ENCODE results near the gene GPR152. TPM values are rescaled to one million over a fixed set of nuclear protein-coding genes. Genes with fewer than 3 reads are reported as not detected.

Gene GPR152
- polyA plus RNA-seq, 2 of the 4 experiments (the other 2 are of a cell fraction): not detected

GRCh38 chr11:67463680-67464410, 11.3 kb upstream of the GPR152 start (continued):
- TF ChIP-seq CBX2 (IDR thresholded peaks at IDR 0.05; ENCODE audit: borderline replicate concordance, low read depth) (no peak), FOSL2 (IDR thresholded peaks at IDR 0.05) (peak; percentile 52; the same call in 1 of the 2 replicates), FOSL2 (CRISPR knock-in tag; IDR thresholded peaks at IDR 0.05) (peak; percentile 97), BCL3 (IDR thresholded peaks at IDR 0.05) (no peak), MAFK (IDR thresholded peaks at IDR 0.05; ENCODE audit: partially characterized antibody) (peak; percentile 25), ELK1 (IDR thresholded peaks at IDR 0.05; ENCODE audit: low read depth, low read length) (no peak), EHMT2 (IDR thresholded peaks at IDR 0.05; ENCODE audit: low read depth) (no peak), KDM1A (IDR thresholded peaks at IDR 0.05; ENCODE audit: low read depth) (no peak), EHF (CRISPR knock-in tag; IDR thresholded peaks at IDR 0.05) (peak; percentile 48; the same call in 1 of the 2 replicates), NPAS2 (CRISPR knock-in tag; IDR thresholded peaks at IDR 0.05; ENCODE audit: borderline replicate concordance) (no peak; the same call in 1 of the 2 replicates), JUNB (IDR thresholded peaks at IDR 0.05) (peak; percentile 32; the same call in 1 of the 2 replicates), SMC3 (IDR thresholded peaks at IDR 0.05) (no peak; the same call in 2 of the 3 replicates), POLR2A (IDR thresholded peaks at IDR 0.05; ENCODE audit: low read length) (peak; percentile 61), RNF2 (IDR thresholded peaks at IDR 0.05; ENCODE audit: borderline replicate concordance, low read depth) (no peak; the same call in 1 of the 2 replicates), TP53 (CRISPR knock-in tag; IDR thresholded peaks at IDR 0.05) (peak; percentile 84; the same call in 1 of the 2 replicates), HOXB13 (CRISPR knock-in tag; IDR thresholded peaks at IDR 0.05; ENCODE audit: low read depth) (no peak), HOXA7 (CRISPR knock-in tag; IDR thresholded peaks at IDR 0.05) (no peak), TFCP2L1 (CRISPR knock-in tag; IDR thresholded peaks at IDR 0.05) (0 out of 2 replicates have a peak, but pooled peaks have one; percentile 15), USF2 (IDR thresholded peaks at IDR 0.05) (no peak), GATA3 (IDR thresholded peaks at IDR 0.05; ENCODE audit: borderline replicate concordance) (no peak), MAX (IDR thresholded peaks at IDR 0.05) (peak; percentile 97), MYC (IDR thresholded peaks at IDR 0.05; ENCODE audit: borderline replicate concordance, low read length) (no peak), E2F6 (IDR thresholded peaks at IDR 0.05; ENCODE audit: borderline replicate concordance, low read depth) (peak; percentile 94), RCOR1 (IDR thresholded peaks at IDR 0.05; ENCODE audit: low read depth, low read length) (no peak)

GRCh38 chr11:67463186-67463585, 10.7 kb upstream of the GPR152 start:
- Histone ChIP-seq H3K4me2 (no peak overlapping the region; the same call in 2 of the 3 replicates), H3K4me3 (no peak overlapping the region), H3K9me3 (no peaks in the 10 kb centered on the region), H3K4me1 (peaks cover 33% of the 10 kb centered on the region), H3K27ac (peak overlapping the region; percentile 95 to 99)
- CTCF ChIA-PET: interaction anchor here (0.6 to 0.7 kb wide), 3 partner anchors 12 to 120 kb away, joined by 3 to 4 read pairs (median 3); no protein-coding TSS in a partner anchor
- WGBS (ENCODE audit: missing lambda C conversion rate): 86% methylated on average over 10 of the region's 10 CpGs
- no peak for ATAC-seq
- POLR2A ChIA-PET: interaction anchor here (0.7 to 1.0 kb wide), 2 partner anchors 20 to 110 kb away, joined by 3 to 4 read pairs; partner anchors contain the start of genes AIP and POLD4
- FAIRE-seq: no peak
- no peak for DNase-seq (ENCODE audit: low read depth in 1 of 2, low spot score in 1 of 2)
- no peak for TF ChIP-seq RFX5 (IDR thresholded peaks at IDR 0.05)
- TF ChIP-seq RAD21 (conservative IDR thresholded peaks at IDR 0.05 in 1 of 2, IDR thresholded peaks at IDR 0.05 in 1 of 2): no peak
- TF ChIP-seq PBX3 (IDR thresholded peaks at IDR 0.05): no peak
- no peak for TF ChIP-seq USF2 (IDR thresholded peaks at IDR 0.05)
- no peak for TF ChIP-seq MAZ (IDR thresholded peaks at IDR 0.05; ENCODE audit: borderline replicate concordance, low read depth, low read length)
- TF ChIP-seq ZC3H11A (IDR thresholded peaks at IDR 0.05): no peak
- TF ChIP-seq ZNF302 (CRISPR knock-in tag; IDR thresholded peaks at IDR 0.05): no peak
- TF ChIP-seq EHF (CRISPR knock-in tag; IDR thresholded peaks at IDR 0.05): no peak
- no peak for TF ChIP-seq POLR2AphosphoS2 (conservative IDR thresholded peaks at IDR 0.05; ENCODE audit: low read length)
- TF ChIP-seq CHD4 (IDR thresholded peaks at IDR 0.05; ENCODE audit: borderline replicate concordance): no peak
- TF ChIP-seq NPAS2 (CRISPR knock-in tag; IDR thresholded peaks at IDR 0.05; ENCODE audit: borderline replicate concordance): no peak
- no peak for TF ChIP-seq KDM1A (IDR thresholded peaks at IDR 0.05; ENCODE audit: low read depth)
- TF ChIP-seq NR3C1 (IDR thresholded peaks at IDR 0.05): no peak

All from A549 (cell line).